ENCODE results near the gene HMCN2.
"Not testable (repeated sequence)": the region's sequence is repeated elsewhere in the genome, so short reads cannot be mapped to it uniquely, and the experiment has no call there.

Gene HMCN2

DNA sequence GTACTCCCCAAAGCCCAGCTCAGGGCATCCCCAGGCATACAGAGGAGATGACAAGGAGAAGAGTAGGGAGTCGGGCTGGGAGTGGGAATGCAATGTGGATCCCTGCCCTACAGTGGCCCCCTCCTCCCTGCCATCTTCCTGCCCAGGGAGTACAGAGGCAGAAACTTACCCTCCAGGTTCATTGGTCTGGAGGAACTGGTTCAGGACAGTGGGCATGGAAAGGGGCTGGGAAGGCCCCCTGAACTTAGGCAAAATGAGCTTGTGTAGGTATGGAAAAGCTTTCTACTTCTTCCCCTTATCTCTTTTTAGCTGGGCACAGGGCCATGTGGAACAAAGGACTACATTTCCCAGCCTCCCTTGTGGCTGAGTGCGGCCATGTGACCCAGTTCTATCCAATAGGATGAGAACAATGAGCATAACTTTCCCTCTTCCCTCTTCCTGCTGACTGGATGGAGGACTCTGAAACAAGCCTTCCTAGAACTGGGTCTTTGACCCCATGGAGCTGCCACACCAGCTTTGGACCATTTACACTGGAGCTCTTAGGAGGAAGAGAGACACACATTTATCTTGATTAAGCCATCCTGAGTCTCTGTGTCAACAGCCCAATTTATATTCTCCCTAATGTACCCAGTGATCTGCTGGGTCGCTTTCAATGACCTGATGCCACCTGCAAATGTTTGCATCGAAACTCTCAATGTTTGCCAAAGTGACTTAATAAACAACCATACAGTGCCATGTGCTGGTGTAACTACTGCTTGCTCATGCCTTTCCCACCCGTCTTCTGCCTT lies 25.0 kb upstream of the HMCN2 start:
- DNase-seq (ENCODE audit: low read depth), result peak; percentile 70

DNA sequence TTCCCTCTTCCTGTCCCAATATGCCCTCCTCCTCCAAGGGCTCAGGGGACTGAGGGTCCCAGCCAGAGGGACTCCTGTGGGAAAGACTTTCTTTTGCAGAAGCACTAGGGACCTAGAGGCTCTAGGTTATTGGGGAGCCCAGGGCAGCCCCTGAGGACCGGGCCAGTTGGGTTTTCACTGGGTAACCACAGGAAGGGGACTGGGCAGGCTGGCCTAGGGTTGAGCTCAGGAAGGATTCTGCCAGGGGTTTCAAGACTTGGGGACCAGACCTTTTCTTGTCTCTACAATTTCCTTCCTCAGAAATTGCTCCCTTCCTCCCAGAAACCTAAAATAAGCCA lies 24.4 kb upstream of the HMCN2 start:
- DNase-seq (ENCODE audit: low read depth), result no peak

DNA sequence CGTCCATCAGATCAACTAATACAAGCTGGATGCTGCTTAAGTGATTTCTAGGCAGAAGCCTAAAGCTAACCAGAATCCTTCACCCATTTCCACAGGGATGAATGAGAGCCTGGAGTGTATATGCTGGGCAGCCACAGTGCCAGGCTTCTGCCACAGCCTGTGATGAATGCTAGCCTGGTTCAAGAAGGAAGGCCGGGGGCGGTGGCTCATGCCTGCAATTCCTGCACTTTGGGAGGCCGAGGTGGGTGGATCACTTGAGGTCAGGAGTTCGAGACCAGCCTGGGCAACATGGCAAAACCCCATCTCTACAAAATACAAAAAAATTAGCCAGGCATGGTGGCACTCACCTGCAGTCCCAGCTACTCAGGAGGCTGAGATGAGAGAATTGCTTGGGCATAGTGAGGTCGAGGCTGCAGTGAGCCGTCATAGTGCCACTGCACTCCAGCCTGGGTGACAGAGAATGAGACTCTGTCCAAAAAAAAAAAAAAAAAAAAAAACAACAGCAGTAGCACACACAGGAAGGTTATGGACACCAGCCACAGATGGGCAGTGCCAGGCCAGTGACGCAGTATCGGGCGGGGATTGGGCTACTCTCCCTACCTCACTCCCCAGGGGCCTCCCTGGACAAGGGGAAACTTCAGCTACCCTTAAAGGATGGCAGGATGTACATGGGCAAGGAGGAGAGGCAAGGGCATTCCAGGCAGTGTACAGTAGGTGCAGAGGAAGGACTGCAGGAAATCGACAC lies 23.1 kb upstream of the HMCN2 start:
- DNase-seq (ENCODE audit: low read depth), result no peak

DNA sequence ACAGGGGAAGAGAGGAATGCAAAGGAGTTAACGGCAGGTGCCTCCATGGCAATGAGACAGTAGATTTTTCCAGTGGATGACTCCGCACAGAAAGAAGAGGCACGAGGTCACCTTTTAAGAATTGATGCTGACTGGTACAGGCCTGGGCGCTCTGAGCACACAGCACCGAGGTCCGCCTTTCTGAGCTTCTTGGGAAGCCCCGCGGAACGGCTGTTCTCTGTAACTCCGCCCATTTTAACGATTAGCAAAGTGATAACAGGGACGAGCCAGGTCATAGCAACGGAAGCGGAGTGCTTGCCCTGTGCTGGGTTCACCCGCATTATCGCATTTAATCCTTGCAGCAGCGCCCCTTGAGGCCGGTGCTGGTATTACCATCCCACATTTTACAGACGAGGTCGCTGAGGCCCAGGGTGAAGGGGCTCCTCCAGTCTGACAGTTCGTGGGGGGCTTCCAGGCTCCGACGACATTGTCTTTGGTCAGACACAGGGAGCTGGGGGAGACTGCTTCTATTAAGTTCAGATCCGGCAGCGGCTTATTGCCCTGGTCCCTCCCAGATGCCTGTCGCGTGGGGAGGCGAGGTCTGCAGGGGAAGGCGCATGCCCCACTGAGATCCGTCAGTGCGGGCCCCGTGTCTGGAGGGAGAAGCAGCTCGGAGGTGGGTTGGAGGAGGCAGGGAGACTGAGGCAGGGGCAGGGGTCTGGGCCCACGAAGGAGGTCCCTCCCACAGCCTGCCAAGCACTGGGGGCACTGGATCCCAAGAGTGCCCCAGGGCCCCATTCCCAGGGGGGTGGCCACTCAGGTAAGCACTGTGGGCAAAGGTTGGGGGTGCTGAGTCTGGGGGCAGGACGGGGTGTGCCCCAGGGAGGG lies 22.3 kb upstream of the HMCN2 start:
- peak; percentile 70 for DNase-seq (ENCODE audit: low read depth)

DNA sequence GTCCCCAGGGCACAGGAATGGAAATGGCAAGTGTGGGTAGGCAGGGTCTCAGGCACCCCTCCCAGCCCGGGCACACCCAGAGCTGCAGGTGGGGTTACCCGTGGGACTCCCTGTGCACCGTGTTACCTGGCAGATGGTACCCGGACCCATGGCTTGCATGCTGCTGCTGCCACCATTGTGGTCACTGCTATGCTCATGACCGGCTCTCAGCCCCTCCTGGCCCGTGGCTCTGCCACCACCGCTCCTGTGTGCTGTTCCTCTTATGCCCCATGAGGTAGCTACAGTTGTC lies 21.7 kb upstream of the HMCN2 start:
- no peak for DNase-seq (ENCODE audit: low read depth)

DNA sequence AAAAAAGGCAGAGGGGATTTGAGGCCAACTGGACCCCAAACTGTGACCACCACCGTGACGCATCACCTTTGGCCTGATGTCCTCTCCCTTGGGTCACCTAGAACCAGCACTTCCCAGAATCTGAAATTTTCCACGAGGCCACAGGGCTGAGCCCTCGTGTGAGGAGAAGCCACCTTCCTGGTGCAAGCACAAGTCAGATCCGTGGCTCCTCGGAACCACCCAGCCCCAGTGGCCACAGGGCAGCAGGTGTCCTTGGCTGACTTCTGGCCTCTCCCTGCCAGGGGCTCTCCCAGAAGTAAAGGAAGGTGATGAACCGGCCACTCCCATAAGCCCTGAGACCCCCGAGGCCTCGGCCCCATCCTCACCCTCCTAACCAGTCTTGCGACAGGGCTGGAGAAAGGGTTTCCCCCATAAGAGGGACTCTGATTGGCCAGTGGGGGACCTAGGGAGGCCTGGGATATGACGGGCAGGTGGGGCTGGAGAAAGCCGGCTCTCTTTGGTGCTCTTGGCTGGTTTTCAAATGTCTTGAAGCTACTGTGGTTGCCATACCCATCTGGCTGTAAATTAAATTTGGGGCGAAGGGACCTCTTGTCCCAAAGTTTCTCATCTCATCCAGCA lies 20.9 kb upstream of the HMCN2 start:
- no peak for DNase-seq (ENCODE audit: low read depth)

DNA sequence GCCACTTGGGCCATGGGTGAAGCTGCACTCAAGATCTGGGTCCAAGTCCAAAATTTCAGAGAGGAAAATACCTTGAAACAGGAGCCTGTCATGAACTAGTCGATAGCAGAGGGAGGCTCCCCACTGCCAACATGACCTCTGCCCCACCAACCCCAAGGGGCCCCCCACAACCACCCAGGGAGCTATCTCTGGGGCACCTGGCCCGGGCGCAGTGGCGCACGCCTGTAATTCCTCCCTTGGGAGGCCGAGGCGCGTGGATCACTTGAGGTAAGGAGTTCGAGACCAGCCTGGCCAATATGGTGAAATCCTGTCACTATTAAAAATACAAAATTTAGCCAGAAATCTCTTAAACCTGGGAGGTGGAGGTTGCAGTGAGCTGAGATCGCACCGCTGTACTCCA lies 20.1 kb upstream of the HMCN2 start:
- DNase-seq (ENCODE audit: low read depth), result no peak

DNA sequence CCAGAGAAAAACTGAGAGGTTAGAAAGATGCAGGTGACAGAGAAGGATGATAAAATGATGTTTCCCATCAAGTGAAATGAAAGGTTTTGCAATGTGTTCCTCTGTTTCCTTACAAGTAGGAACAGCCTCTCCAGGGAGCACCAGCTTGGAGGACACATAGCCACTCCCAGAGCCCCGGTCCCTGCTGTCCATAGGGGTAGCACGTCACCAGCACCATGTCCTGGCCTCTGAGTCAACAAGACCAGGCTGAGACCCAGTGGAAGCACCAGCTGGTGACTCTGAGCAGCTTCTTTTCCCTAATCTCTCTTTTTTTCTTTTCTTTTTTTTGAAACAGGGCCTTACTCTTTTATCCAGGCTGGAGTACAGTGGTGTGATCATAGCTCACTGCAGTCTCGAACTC lies 19.4 kb upstream of the HMCN2 start:
- no peak for DNase-seq (ENCODE audit: low read depth)

DNA sequence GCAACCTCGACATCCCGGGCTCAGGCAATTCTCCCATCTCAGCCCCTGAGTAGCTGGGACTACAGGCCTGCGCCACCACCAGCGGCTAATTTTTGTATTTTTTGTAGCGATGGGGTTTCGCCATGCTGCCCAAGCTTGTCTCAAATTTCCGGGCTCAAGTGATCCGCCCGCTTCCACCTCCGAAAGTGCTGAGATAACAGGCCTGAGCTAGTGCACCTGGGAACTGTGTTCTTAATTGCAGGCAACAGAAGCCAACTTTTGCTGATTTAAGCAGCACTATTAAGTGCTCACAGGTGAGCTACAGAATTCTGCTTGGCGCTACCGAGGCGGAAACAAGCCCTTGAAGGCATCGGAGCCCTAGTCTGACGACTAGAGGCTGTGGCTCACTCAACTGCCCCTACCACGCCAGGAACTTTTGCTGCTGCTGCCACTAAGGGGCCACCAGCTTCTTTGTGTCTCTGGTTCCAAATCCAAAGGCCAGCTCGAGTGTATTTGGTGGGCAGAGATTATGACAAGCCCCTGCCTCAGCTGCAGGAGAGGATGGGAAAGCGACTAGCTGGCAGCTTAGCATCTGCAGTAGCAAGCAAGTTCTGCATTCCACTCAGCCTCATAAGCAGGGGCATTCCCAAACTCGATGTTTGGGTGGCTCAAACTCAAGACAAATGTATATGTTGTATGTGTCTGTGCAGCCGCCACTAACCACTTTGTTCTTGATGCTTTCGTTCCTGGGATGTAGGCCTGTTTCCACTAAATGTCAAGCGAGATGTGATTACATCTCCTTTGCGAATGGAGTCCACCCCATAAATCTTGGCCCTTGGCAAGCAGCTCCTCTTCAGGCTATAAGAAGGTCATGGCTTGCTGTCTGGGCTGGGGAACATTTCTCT lies 10.6 kb upstream of the HMCN2 start:
- DNase-seq (ENCODE audit: low read depth), result no peak

DNA sequence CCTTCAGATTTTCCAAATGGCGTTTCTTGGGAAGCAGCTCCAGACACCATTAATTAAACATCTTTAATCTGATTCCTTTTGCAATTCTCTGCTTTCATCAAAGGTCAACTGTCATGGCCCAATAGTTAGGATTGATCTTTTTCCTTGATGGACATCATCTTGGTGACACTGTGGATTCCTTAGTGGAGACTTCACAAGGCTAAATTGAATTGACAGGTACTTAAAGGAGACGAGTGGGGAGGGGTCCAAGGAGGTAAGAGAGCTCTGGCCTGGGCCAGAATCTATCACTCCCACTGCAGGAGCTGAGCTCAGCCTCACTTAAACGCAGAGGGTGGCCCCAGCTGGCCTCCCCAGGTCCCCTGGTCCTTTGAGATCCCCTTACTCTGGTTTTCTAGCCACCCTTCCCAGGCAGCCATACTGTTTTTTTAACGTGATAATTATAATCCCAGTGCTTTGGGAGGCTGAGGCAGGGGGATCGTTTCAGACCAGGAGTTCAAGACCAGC lies 9.9 kb upstream of the HMCN2 start:
- no peak for DNase-seq (ENCODE audit: low read depth)

DNA sequence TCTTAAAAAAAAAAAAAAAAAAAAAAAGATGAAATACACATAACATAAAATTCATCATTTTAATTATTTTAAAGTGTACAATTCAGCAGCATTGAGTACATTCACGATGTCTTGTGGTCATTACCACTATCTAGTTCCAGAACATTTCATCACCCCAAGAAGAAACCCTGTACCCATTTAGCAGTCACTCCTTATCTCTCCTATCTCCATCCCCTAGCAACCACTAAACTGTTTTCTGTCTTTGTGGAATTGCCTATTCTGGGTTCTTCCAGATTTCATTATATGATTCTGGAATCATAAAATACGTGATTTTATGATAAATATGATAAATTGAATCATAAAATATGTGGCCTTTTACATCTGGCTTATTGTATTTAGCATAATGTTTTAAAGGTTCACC lies 8.9 kb upstream of the HMCN2 start:
- no peak for DNase-seq (ENCODE audit: low read depth)

DNA sequence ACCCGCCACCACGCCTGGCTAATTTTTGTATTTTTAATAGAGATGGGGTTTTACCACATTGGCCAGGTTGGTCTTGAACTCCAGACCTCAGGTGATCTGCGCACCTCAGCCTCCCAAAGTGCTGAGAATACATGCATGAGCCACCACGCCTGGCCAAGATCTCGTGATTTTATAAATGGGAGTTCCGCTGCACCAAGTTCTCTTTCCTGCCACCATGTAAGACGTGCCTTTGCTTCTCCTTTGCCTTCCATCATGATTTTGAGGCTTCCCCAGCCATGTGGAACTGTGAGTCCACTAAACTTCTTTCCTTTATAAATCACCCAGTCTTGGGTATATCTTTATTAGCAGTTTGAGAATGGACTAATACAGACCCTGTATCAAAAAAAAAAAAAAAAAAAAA lies 7.4 kb upstream of the HMCN2 start:
- not testable (repeated sequence) for DNase-seq (ENCODE audit: low read depth)

DNA sequence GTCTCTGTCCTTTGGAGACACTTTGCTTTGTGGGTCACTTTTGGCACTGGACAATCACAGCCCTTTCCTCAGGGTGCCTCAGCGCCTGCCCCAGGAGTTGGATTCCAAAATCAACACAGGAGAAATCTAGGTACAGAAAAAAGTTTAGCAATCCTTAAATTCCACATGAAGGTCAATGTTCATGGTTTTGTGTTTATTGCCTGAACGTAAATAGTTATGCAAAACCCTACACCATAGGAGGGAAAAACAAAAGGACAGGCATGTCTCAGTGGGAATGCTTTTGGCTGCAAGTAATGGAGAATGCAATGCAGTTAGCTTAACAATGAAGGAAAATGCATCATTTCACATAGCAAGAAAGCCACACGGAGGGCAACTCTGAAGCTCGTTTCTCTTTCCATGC lies 6.5 kb upstream of the HMCN2 start:
- DNase-seq (ENCODE audit: low read depth), result no peak

DNA sequence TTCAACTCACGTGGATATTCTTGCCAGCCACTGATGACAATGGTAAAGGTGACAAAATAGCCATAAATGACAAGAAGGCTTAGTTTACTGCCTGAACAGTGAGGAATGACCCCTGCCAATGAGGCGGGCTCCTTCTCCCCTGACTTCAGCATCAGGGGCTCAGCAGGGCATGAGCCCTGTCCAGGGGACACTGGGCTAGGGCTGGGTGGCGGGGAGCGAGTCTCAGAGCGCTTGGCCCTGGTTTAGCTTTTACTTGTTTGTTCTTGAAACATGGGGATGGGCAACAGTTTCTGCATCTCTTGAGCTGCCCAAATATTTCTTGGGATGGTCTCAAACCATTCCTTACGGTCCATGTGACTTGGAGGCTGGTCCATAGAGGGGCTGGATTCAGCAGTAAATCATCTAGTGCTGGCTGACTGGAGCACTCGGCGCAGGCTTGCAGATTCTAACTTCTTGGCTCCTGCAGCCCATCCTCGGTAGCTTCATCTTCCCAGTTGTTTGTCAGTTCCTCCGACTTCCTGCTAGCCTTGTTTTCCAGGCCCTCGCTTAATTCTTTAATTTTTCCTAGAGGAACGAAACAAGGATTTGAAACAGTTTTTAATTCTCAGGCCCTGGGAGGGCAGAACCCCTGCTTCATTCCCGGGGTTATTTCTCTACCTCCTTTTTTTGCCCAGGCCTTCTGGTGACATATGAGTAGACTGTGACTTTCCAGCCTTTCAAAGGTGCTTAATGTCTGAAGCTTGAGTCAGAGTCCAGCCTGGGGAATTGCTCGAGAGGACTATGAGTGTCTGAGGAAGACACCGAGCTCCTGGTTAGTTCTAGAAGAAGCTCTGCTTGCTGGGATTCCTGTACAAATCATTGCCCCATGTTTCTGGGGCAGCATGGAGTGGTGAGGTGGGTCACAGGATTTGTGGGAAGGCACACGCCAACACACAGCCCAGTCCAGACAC lies 4.5 kb upstream of the HMCN2 start:
- no peak for DNase-seq (ENCODE audit: low read depth)

DNA sequence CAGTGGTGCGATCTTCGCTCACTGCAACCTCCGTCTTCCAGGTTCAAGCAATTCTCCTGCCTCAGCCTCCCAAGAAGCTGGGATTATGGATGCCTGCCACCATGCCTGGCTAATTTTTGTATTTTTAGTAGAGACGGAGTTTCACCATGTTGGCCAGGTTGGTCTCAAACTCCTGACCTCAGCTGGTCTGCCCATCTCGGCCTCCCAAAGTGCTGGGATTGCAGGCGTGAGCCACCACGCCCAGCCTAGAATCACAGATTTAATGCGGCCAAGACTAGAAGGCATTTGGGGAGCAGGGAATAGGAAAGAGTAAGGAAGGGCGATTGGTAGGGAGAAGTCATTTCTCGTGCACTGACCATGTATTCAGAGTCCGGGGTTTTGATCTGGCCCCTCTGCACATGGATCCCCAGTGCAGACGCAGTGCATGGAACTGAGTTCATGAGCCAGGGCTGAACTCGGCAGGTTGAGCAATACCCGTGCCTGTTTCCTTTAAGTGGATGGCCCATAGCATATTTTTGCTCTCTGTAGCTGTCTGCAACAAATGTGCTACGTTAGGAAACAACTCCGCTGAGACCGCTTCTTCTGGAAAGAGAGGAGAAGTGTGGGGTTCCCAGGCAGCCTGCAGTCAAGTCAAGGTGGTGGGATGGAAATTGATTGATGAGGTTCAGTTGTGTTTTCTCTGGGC lies 3.4 kb upstream of the HMCN2 start:
- DNase-seq (ENCODE audit: low read depth), result no peak

DNA sequence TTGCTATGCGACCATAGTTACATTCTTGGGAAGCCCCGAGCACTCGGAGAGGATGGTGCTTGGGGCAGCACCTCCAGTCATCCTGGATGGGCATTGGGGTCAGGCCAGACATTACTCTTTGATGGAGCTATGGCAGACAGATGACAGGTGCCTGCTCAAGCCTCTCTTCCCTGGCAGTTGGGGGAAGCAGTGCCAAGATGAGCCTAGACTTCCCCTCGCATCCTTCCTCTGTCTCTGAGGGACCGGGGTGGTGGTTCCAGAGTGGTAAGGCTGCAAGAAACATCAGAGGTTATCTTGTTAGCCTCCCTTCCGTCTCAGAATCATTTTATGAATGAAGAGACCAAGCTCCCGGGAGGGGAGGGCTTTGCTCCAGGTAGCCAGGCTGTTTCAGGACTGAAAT lies 2.8 kb upstream of the HMCN2 start:
- no peak for DNase-seq (ENCODE audit: low read depth)

DNA sequence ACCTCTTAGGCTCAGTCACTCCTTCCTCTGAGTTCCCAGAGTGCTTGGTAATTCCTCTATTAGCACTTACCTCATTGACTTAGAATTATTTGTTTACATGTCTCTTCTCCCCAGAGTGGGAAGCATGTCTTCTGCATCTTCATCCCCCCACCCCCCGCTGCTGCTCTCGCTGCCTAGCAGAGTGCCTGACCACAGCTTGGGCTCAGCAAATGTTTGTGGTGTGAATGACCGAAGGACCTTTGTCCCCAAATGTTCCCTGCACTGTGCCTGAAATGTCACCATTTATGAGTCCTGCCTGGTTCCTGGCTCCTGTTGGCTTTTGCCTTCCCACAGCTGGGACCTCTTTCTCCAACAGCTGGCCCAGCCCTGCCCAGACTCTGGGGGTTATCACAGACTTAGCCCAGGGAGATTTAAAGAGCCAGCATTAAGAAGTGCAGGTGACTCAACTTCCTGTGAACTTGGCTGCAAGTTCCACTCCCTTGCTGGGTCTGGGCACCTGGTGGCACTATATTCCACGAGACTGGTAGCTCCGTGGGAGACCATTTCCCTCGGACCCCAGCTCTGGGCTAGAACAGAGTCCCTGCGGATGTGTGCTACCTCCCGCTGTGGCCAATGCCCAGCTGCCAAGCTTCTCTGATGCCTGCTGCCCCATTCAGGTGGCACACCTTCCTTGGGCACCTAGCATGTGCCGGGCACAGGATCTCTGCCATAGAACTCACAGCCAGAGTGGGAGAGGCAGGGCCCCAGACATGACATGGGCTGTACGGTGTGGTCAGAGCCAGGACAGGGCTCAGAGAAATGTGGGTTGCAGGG lies 1.8 kb upstream of the HMCN2 start:
- DNase-seq (ENCODE audit: low read depth), result no peak

DNA sequence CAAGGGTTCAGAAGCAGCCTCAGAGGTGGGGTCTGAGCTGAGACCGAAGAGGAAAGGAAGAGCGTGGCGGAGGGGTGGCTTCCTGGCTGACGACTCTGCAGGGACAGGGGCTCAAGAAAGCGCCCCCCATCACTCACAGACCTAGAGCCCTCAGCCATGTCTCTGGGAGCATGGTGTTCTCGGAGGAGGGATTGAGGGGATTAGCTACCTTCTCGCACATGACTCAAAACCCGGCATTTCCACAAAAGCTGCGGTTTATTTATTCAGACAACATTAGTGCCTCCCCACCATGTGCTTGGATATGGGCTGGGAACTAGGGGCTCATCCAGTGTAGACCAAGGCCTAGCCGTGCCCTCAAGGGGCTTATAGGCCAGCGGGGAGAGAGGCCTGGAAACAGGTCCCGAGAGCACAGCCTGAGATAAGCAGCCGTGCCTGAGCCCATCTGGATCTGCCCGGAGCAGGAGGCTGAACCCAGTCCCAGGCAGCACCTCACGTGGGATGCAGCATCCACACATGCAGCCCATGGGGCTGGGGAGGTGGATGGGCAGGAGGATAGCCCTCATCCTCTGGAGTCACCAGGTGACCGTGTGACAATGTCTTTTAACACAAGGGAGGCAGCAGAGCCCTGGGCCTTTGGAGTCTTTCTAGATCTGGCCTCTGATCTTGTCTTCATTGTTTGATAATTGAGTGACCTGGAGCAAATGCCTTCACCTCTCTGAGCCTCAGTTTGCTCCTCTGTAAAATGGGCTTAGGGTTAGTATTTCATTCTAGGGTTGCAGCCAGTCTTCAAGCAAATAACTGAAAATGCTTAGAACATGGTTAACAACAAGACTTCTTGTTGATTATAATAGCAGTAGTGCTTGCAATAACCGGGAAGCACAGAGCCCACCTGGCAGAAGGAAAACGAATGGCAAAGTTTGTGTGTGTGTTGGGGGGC lies 878 bp upstream of the HMCN2 start:
- DNase-seq (ENCODE audit: low read depth), result no peak
